Measurements from ENCODE around the gene NDUFA3.

Gene NDUFA3

GRCh38 chr19:54106716-54107115 is 4.1 kb downstream of the NDUFA3 start:
- Histone ChIP-seq H3K27ac (no peak overlapping the region), H3K4me1 (no peaks in the 10 kb centered on the region), H3K4me2 (ENCODE audit: low read length) (no peak overlapping the region), H3K79me2 (peaks cover 16% of the 10 kb centered on the region), H3K9me3 (ENCODE audit: control insufficient read depth, low read length) (no peaks in the 10 kb centered on the region), H3K9ac (no peak overlapping the region), H3K27me3 (ENCODE audit: control insufficient read depth, insufficient read depth, low read length) (no peaks in the 10 kb centered on the region), H3K36me3 (ENCODE audit: control insufficient read depth, insufficient read depth, low read length) (no peaks in the 10 kb centered on the region), H3K4me3 (ENCODE audit: low read depth, low read length) (no peak overlapping the region), H2AFZ (no peak overlapping the region)
- no peak for TF ChIP-seq CTCF (IDR thresholded peaks at IDR 0.05)

- H2AFZ ChIP-seq, result no peak overlapping the region
- peaks cover 13% of the 10 kb centered on the region for H3K79me2 ChIP-seq
- H3K4me1 ChIP-seq, result no peaks in the 10 kb centered on the region
- no peaks in the 10 kb centered on the region for H3K27me3 ChIP-seq (ENCODE audit: control insufficient read depth, insufficient read depth, low read length)
- H3K4me2 ChIP-seq (ENCODE audit: low read length), result no peak overlapping the region
- no peaks in the 10 kb centered on the region for H3K36me3 ChIP-seq (ENCODE audit: control insufficient read depth, insufficient read depth, low read length)
- H3K4me3 ChIP-seq (ENCODE audit: low read depth, low read length), result no peak overlapping the region
- H3K9ac ChIP-seq, result no peak overlapping the region
- no peak overlapping the region for H3K27ac ChIP-seq
- TF ChIP-seq CTCF (IDR thresholded peaks at IDR 0.05), result no peak
- H3K9me3 ChIP-seq (ENCODE audit: control insufficient read depth, low read length), result no peaks in the 10 kb centered on the region
These were observed 5.3 kb downstream of the NDUFA3 start for GRCh38 chr19:54107876-54108490.

- Histone ChIP-seq H3K27me3 (ENCODE audit: control insufficient read depth, insufficient read depth, low read length) (no peaks in the 10 kb centered on the region), H3K79me2 (peaks cover 8% of the 10 kb centered on the region), H3K27ac (no peak overlapping the region), H2AFZ (no peak overlapping the region), H3K4me3 (ENCODE audit: low read depth, low read length) (no peak overlapping the region), H3K4me1 (no peaks in the 10 kb centered on the region), H3K4me2 (ENCODE audit: low read length) (no peak overlapping the region), H3K9ac (no peak overlapping the region), H3K36me3 (ENCODE audit: control insufficient read depth, insufficient read depth, low read length) (no peaks in the 10 kb centered on the region), H3K9me3 (ENCODE audit: control insufficient read depth, low read length) (no peaks in the 10 kb centered on the region)
- no peak for TF ChIP-seq CTCF (IDR thresholded peaks at IDR 0.05)
These were observed 5.8 kb downstream of the NDUFA3 start for GRCh38 chr19:54108496-54108895.

- Histone ChIP-seq H3K27me3 (ENCODE audit: control insufficient read depth, insufficient read depth, low read length) (no peaks in the 10 kb centered on the region), H2AFZ (no peak overlapping the region), H3K79me2 (peaks cover 5% of the 10 kb centered on the region), H3K9ac (no peak overlapping the region), H3K36me3 (ENCODE audit: control insufficient read depth, insufficient read depth, low read length) (no peaks in the 10 kb centered on the region), H3K9me3 (ENCODE audit: control insufficient read depth, low read length) (no peaks in the 10 kb centered on the region), H3K4me3 (ENCODE audit: low read depth, low read length) (no peak overlapping the region), H3K4me2 (ENCODE audit: low read length) (no peak overlapping the region), H3K4me1 (no peaks in the 10 kb centered on the region), H3K27ac (no peak overlapping the region)
- no peak for TF ChIP-seq CTCF (IDR thresholded peaks at IDR 0.05)
These were observed 7.0 kb downstream of the NDUFA3 start for GRCh38 chr19:54109651-54110050.

Measured in parathyroid adenoma (tissue), 2 donors.